ENCODE measurements around the gene ENGASE.

GRCh38 chr17:79088247-79088996, 13.8 kb downstream of the ENGASE start:
- TF ChIP-seq, protein P1, sequence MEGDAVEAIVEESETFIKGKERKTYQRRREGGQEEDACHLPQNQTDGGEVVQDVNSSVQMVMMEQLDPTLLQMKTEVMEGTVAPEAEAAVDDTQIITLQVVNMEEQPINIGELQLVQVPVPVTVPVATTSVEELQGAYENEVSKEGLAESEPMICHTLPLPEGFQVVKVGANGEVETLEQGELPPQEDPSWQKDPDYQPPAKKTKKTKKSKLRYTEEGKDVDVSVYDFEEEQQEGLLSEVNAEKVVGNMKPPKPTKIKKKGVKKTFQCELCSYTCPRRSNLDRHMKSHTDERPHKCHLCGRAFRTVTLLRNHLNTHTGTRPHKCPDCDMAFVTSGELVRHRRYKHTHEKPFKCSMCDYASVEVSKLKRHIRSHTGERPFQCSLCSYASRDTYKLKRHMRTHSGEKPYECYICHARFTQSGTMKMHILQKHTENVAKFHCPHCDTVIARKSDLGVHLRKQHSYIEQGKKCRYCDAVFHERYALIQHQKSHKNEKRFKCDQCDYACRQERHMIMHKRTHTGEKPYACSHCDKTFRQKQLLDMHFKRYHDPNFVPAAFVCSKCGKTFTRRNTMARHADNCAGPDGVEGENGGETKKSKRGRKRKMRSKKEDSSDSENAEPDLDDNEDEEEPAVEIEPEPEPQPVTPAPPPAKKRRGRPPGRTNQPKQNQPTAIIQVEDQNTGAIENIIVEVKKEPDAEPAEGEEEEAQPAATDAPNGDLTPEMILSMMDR (IDR thresholded peaks at IDR 0.05) = no peak
- TF ChIP-seq RFX5 (IDR thresholded peaks at IDR 0.05; ENCODE audit: low read length) = no peak
